Measurements from ENCODE around the gene PRICKLE4. TPM values are rescaled to one million over a fixed set of nuclear protein-coding genes. Genes with fewer than 3 reads are reported as not detected.

The PRICKLE4 gene
- total and polyA plus RNA-seq, 2 of the 13 experiments (the other 11 are each of a cell fraction or from before 2014, with no cell fraction given) = 0.92 to 1.2 TPM

- no peak for TF ChIP-seq TRIM22 (IDR thresholded peaks at IDR 0.05)
- 0 out of 2 replicates have a peak, but pooled peaks have one; percentile 64 for TF ChIP-seq ZNF160 (CRISPR knock-in tag; IDR thresholded peaks at IDR 0.05)
- no peak for TF ChIP-seq MBD4 (IDR thresholded peaks at IDR 0.05; ENCODE audit: borderline replicate concordance, low read length)
- peak; percentile 78 for TF ChIP-seq ZBTB33 (CRISPR knock-in tag; IDR thresholded peaks at IDR 0.05)
- peak; percentile 95 for TF ChIP-seq ZGPAT (CRISPR knock-in tag; IDR thresholded peaks at IDR 0.05)
- peak; percentile 92; the same call in 1 of the 2 replicates for TF ChIP-seq ZSCAN29 (CRISPR knock-in tag; conservative IDR thresholded peaks at IDR 0.05)
- peak; percentile 47; the same call in 1 of the 2 replicates for TF ChIP-seq TGIF2 (CRISPR knock-in tag; IDR thresholded peaks at IDR 0.05)
- 0 out of 2 replicates have a peak, but pooled peaks have one; percentile 31 for TF ChIP-seq ZNF709 (CRISPR knock-in tag; IDR thresholded peaks at IDR 0.05)
- 0 out of 2 replicates have a peak, but pooled peaks have one; percentile 57 for TF ChIP-seq MYNN (CRISPR knock-in tag; IDR thresholded peaks at IDR 0.05; ENCODE audit: low read depth)
- 0 out of 2 replicates have a peak, but pooled peaks have one; percentile 23 for TF ChIP-seq ZNF275 (CRISPR knock-in tag; IDR thresholded peaks at IDR 0.05; ENCODE audit: borderline replicate concordance)
- TF ChIP-seq SNAI1 (CRISPR knock-in tag; IDR thresholded peaks at IDR 0.05; ENCODE audit: borderline replicate concordance) = peak; percentile 84; the same call in 1 of the 2 replicates
- TF ChIP-seq NCOA5 (CRISPR knock-in tag; IDR thresholded peaks at IDR 0.05) = no peak
- 0 out of 2 replicates have a peak, but pooled peaks have one; percentile 23 for TF ChIP-seq GABPB1 (CRISPR knock-in tag; IDR thresholded peaks at IDR 0.05)
- no peak for TF ChIP-seq TBP (CRISPR knock-in tag; IDR thresholded peaks at IDR 0.05)
- no peak for TF ChIP-seq DMTF1 (CRISPR knock-in tag; IDR thresholded peaks at IDR 0.05)
- TF ChIP-seq ZNF460 (CRISPR knock-in tag; IDR thresholded peaks at IDR 0.05; ENCODE audit: borderline replicate concordance) = peak; percentile 66; the same call in 1 of the 2 replicates
- 0 out of 2 replicates have a peak, but pooled peaks have one; percentile 30 for TF ChIP-seq NPAS2 (CRISPR knock-in tag; IDR thresholded peaks at IDR 0.05; ENCODE audit: borderline replicate concordance)
- TF ChIP-seq ELF1 (CRISPR knock-in tag; IDR thresholded peaks at IDR 0.05) = no peak
- peak; percentile 70; the same call in 1 of the 2 replicates for TF ChIP-seq PPARG (CRISPR knock-in tag; conservative IDR thresholded peaks at IDR 0.05)
- TF ChIP-seq ZFY (CRISPR knock-in tag; IDR thresholded peaks at IDR 0.05) = peak; percentile 48; the same call in 1 of the 2 replicates
- TF ChIP-seq ZMYM3 (CRISPR knock-in tag; IDR thresholded peaks at IDR 0.05) = 0 out of 2 replicates have a peak, but pooled peaks have one; percentile 26
Observed at GRCh38 chr6:41747256-41748101, 33.1 kb upstream of the PRICKLE4 start, which contains the start of gene PGC (continued).

All from HepG2 (cell line).